Mesothelial cell of epicardium (in vitro differentiated cells): ENCODE data around the gene TOM1L2. TPM values are rescaled to one million over a fixed set of nuclear protein-coding genes. Genes with fewer than 3 reads are reported as not detected.

Experiments
- DNase-seq, 2 experiments: peaks; one replicate each; pipeline ENCODE4 v3.0.0; 2021; ENCODE audit warnings: low spot score in 2 of 2; ENCODE audit not compliant: unreplicated experiment in 2 of 2
- H3K27ac Mint-ChIP-seq: 2 replicates; pipeline ENCODE4 v1.8.0; 2021; ENCODE audit warnings: mixed read lengths
- H3K27me3 Mint-ChIP-seq: 2 replicates; pipeline ENCODE4 v1.8.0; 2021; ENCODE audit warnings: low read depth, mixed read lengths
- H3K36me3 Mint-ChIP-seq: 2 replicates; pipeline ENCODE4 v1.8.0; 2021; ENCODE audit warnings: mixed read lengths
- H3K4me1 Mint-ChIP-seq: 2 replicates; pipeline ENCODE4 v1.8.0; 2021; ENCODE audit warnings: mixed read lengths
- H3K4me3 Mint-ChIP-seq: 2 replicates; pipeline ENCODE4 v1.8.0; 2021; ENCODE audit warnings: mild to moderate bottlenecking, moderate library complexity, mixed read lengths
- H3K9me3 Mint-ChIP-seq: 2 replicates; pipeline ENCODE4 v1.8.0; 2021; ENCODE audit warnings: mixed read lengths
- CTCF ChIP-seq: fragments of 200-600 bp; sonication (generic); IDR thresholded peaks from one replicate; pipeline ENCODE4 v1.5.0; 2021; ENCODE audit warnings: antibody characterized with exemption; ENCODE audit not compliant: unreplicated experiment
- total RNA-seq: library from RNA; stranded (reverse); gene quantifications from 3 replicates; pipeline ENCODE4 v1.2.1, GENCODE V29; 2021

Gene TOM1L2
- total RNA-seq, 1 donor from 2014 or later, result 126 TPM

- DNase-seq, result no peak
- H3K9me3 Mint-ChIP-seq, result no peaks in the 10 kb centered on the region
- H3K27ac Mint-ChIP-seq, result peak overlapping the region; percentile 91
- no peak for TF ChIP-seq CTCF
- H3K27me3 Mint-ChIP-seq, result no peaks in the 10 kb centered on the region
- no peak overlapping the region for H3K4me3 Mint-ChIP-seq
- peaks cover 16% of the 10 kb centered on the region for H3K36me3 Mint-ChIP-seq
- peaks cover 30% of the 10 kb centered on the region for H3K4me1 Mint-ChIP-seq
These were observed 72.7 kb downstream of the TOM1L2 start for GRCh38 chr17:17899486-17899885.

- Mint-ChIP-seq H3K27ac (peak overlapping the region; percentile 91), H3K4me1 (peaks cover 30% of the 10 kb centered on the region), H3K9me3 (no peaks in the 10 kb centered on the region), H3K4me3 (no peak overlapping the region), H3K27me3 (no peaks in the 10 kb centered on the region), H3K36me3 (peaks cover 18% of the 10 kb centered on the region)
- DNase-seq, result no peak
- TF ChIP-seq CTCF, result no peak
These were observed 73.5 kb downstream of the TOM1L2 start for GRCh38 chr17:17898673-17899072.

- no peak for DNase-seq
- Mint-ChIP-seq H3K27ac (peak overlapping the region; percentile 33), H3K4me3 (no peak overlapping the region), H3K4me1 (peaks cover 32% of the 10 kb centered on the region), H3K36me3 (peaks cover 30% of the 10 kb centered on the region), H3K27me3 (no peaks in the 10 kb centered on the region), H3K9me3 (no peaks in the 10 kb centered on the region)
- TF ChIP-seq CTCF, result no peak
These were observed 74.8 kb downstream of the TOM1L2 start for GRCh38 chr17:17897442-17897841.

- Mint-ChIP-seq H3K4me1 (peaks cover 33% of the 10 kb centered on the region), H3K9me3 (no peaks in the 10 kb centered on the region), H3K4me3 (no peak overlapping the region), H3K27me3 (no peaks in the 10 kb centered on the region), H3K36me3 (peaks cover 30% of the 10 kb centered on the region), H3K27ac (peak overlapping the region; percentile 53)
- no peak for DNase-seq
- TF ChIP-seq CTCF, result no peak
These were observed 75.5 kb downstream of the TOM1L2 start for GRCh38 chr17:17896746-17897145.

- H3K4me1 Mint-ChIP-seq, result peaks cover 16% of the 10 kb centered on the region
- no peak for DNase-seq
- peak overlapping the region; percentile 54 for H3K27ac Mint-ChIP-seq
- no peak for TF ChIP-seq CTCF
- H3K27me3 Mint-ChIP-seq, result no peaks in the 10 kb centered on the region
- peaks cover 32% of the 10 kb centered on the region for H3K36me3 Mint-ChIP-seq
- H3K4me3 Mint-ChIP-seq, result no peak overlapping the region
- no peaks in the 10 kb centered on the region for H3K9me3 Mint-ChIP-seq
These were observed 78.2 kb downstream of the TOM1L2 start for GRCh38 chr17:17893801-17894644.
